D721Med (cell line): ENCODE results near the gene KRT13.

Experiments used
- DNase-seq: peaks from one replicate; pipeline ENCODE4 v3.0.0; 2011; ENCODE audit warnings: low spot score; ENCODE audit not compliant: insufficient read length
- FAIRE-seq: peaks from 2 replicates; lab custom pipeline; 2011; peaks lifted over from hg19 to GRCh38; lab: Jason Lieb, UNC
- CTCF ChIP-seq: IDR thresholded peaks from 2 replicates; pipeline ENCODE4 v1.5.1; 2012; ENCODE audit warnings: mild to moderate bottlenecking, control low read depth; ENCODE audit not compliant: insufficient read depth; ENCODE audit errors: missing control alignments

Gene KRT13

DNA sequence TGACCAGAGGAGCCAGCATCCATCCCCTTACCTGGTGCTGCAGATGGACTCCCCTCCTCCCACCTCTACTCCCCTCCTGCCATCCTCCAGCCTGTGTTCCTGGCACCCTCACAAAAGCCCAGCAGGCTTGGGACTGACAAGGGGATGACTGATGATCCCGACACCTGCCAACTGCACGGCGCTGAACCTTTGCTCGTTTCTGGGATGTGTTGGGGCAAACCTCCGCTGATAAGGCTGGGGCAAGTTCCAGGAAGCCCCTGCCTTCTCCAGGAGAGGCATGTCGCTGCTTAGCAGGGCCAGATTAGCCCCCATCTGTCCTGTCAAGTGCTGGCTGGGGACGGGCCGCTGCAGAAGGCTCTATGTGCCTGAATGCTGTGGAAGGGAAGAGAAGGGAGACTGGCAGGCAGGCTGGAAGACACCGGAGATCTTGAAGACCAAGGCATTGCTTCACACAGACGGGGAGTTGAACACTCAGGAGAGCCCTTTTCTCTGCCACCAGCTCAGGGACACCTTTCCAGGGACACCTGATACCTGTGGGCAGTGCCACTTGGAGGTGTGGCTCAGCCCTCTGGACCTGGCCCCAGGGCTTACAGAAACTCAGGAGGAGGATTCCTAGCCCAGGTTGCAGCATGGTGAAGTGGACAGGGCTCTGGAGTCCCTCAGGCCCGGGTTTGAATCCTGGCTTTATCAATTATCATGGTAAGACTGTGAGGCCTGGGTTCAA, 14.3 kb upstream of the KRT13 start:
- DNase-seq (no peak), FAIRE-seq (no peak)
- no peak for TF ChIP-seq CTCF

DNA sequence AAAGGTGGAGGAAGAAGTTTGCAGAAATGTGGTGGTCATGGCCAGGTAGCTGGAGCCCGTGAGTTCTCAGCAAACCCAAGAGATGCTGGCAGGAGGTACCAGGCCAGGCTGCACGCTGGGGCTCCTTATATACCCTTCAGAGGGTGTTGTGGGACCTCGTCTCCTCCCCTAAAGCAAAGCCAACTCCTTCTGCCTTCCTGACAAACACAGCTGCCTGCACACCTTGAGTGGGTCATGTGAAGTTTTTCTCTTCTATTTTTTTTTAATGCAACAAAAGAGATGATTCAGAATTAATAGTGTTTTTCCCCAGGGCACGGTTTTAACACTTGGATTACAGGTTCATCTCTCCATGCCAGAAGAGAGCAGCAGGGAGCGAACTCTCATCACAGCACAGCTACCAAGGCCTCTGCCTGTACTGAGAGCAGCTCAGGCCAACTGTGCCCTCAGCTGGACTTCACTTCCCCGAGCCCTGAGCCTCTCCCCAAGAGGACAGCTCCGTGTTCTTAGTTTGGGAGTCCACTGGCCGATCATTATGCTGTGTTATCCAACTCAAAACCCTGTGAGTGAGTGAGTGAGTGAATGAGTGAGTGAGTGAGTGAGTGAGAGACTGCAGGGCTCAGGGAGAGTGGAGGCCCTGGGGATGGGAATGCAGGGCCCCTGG, 13.5 kb upstream of the KRT13 start, which contains the start of gene KRT15:
Gene KRT15, minus strand, starts transcription at position 102 of the 661 bp plus-strand sequence. Its CDS starts 63 bp downstream, at position 39.
- TF ChIP-seq CTCF: no peak
- no peak for FAIRE-seq
- no peak for DNase-seq

- no peak for TF ChIP-seq CTCF
- FAIRE-seq (no peak), DNase-seq (no peak)
These were observed 12.6 kb upstream of the KRT13 start for GRCh38 chr17:41518031-41518430.

GRCh38 chr17:41516830-41517283, 11.4 kb upstream of the KRT13 start:
- FAIRE-seq (no peak), DNase-seq (no peak)
- no peak for TF ChIP-seq CTCF

GRCh38 chr17:41516147-41516829, 10.9 kb upstream of the KRT13 start:
- no peak for FAIRE-seq
- no peak for TF ChIP-seq CTCF
- no peak for DNase-seq

- no peak for FAIRE-seq
- TF ChIP-seq CTCF: no peak
- no peak for DNase-seq
These were observed 7.7 kb upstream of the KRT13 start for GRCh38 chr17:41513168-41513547.
